ENCODE measurements around the gene UROS. TPM values are rescaled to one million over a fixed set of nuclear protein-coding genes. Genes with fewer than 3 reads are reported as not detected.

The UROS gene
- total RNA-seq, 1 donor from 2014 or later: 64.6 TPM

GRCh38 chr10:125785791-125786190 is 37.3 kb downstream of the UROS start:
- Histone ChIP-seq H3K27ac (ENCODE audit: low read depth, low read length) (no peak overlapping the region), H3K27me3 (ENCODE audit: insufficient read depth, low read length) (no peaks in the 10 kb centered on the region), H3K4me1 (ENCODE audit: insufficient read depth, low read length) (no peaks in the 10 kb centered on the region), H3K79me2 (ENCODE audit: insufficient read depth, low read length) (no peaks in the 10 kb centered on the region), H2AFZ (ENCODE audit: low read depth, low read length) (no peak overlapping the region), H3K4me2 (ENCODE audit: low read length) (no peak overlapping the region), H3K4me3 (ENCODE audit: insufficient read depth, low read depth, low read length) (no peak overlapping the region), H3K9me3 (ENCODE audit: insufficient read depth, low read depth, low read length) (no peaks in the 10 kb centered on the region), H3K36me3 (ENCODE audit: insufficient read depth, low read length) (peaks cover 3% of the 10 kb centered on the region), H4K20me1 (ENCODE audit: insufficient read depth, low read length) (no peaks in the 10 kb centered on the region), H3K9ac (ENCODE audit: low read length) (no peak overlapping the region)
- Mint-ChIP-seq H3K36me3 (ENCODE audit: low read depth, unreplicated experiment) (peaks cover 10% of the 10 kb centered on the region), H3K4me3 (ENCODE audit: unreplicated experiment) (no peak overlapping the region), H3K4me1 (ENCODE audit: low read depth, unreplicated experiment) (peaks cover 17% of the 10 kb centered on the region), H3K27ac (ENCODE audit: unreplicated experiment) (no peak overlapping the region), H3K27me3 (ENCODE audit: low read depth, unreplicated experiment) (peaks cover 4% of the 10 kb centered on the region), H3K9me3 (ENCODE audit: unreplicated experiment) (no peaks in the 10 kb centered on the region)
- FAIRE-seq (no peak), DNase-seq (ENCODE audit: low read depth) (no peak)
- TF ChIP-seq EZH2 (IDR thresholded peaks at IDR 0.05; ENCODE audit: insufficient read depth, low read length) (no peak), CTCF (IDR thresholded peaks at IDR 0.05; ENCODE audit: insufficient read depth, low read depth, low read length) (no peak)

GRCh38 chr10:125783957-125784356 is 39.1 kb downstream of the UROS start:
- Histone ChIP-seq H2AFZ (ENCODE audit: low read depth, low read length) (no peak overlapping the region), H3K4me1 (ENCODE audit: insufficient read depth, low read length) (no peaks in the 10 kb centered on the region), H3K9me3 (ENCODE audit: insufficient read depth, low read depth, low read length) (no peaks in the 10 kb centered on the region), H3K9ac (ENCODE audit: low read length) (no peak overlapping the region), H3K79me2 (ENCODE audit: insufficient read depth, low read length) (no peaks in the 10 kb centered on the region), H4K20me1 (ENCODE audit: insufficient read depth, low read length) (no peaks in the 10 kb centered on the region), H3K4me3 (ENCODE audit: insufficient read depth, low read depth, low read length) (no peak overlapping the region), H3K36me3 (ENCODE audit: insufficient read depth, low read length) (no peaks in the 10 kb centered on the region), H3K27ac (ENCODE audit: low read depth, low read length) (no peak overlapping the region), H3K27me3 (ENCODE audit: insufficient read depth, low read length) (no peaks in the 10 kb centered on the region), H3K4me2 (ENCODE audit: low read length) (no peak overlapping the region)
- H3K27ac Mint-ChIP-seq (ENCODE audit: unreplicated experiment): no peak overlapping the region
- DNase-seq (ENCODE audit: low read depth): no peak
- no peak overlapping the region for H3K4me3 Mint-ChIP-seq (ENCODE audit: unreplicated experiment)
- FAIRE-seq: no peak
- H3K27me3 Mint-ChIP-seq (ENCODE audit: low read depth, unreplicated experiment): peaks cover 8% of the 10 kb centered on the region
- no peak for TF ChIP-seq CTCF (IDR thresholded peaks at IDR 0.05; ENCODE audit: insufficient read depth, low read depth, low read length)
- TF ChIP-seq EZH2 (IDR thresholded peaks at IDR 0.05; ENCODE audit: insufficient read depth, low read length): no peak
- peaks cover 13% of the 10 kb centered on the region for H3K36me3 Mint-ChIP-seq (ENCODE audit: low read depth, unreplicated experiment)
- peaks cover 17% of the 10 kb centered on the region for H3K4me1 Mint-ChIP-seq (ENCODE audit: low read depth, unreplicated experiment)
- H3K9me3 Mint-ChIP-seq (ENCODE audit: unreplicated experiment): peaks cover 4% of the 10 kb centered on the region

GRCh38 chr10:125783408-125783807 is 39.6 kb downstream of the UROS start:
- H3K27me3 ChIP-seq (ENCODE audit: insufficient read depth, low read length): no peaks in the 10 kb centered on the region
- no peaks in the 10 kb centered on the region for H3K79me2 ChIP-seq (ENCODE audit: insufficient read depth, low read length)
- no peak overlapping the region for H3K4me3 ChIP-seq (ENCODE audit: insufficient read depth, low read depth, low read length)
- DNase-seq (ENCODE audit: low read depth) (no peak), FAIRE-seq (no peak)
- Mint-ChIP-seq H3K27ac (ENCODE audit: unreplicated experiment) (no peak overlapping the region), H3K9me3 (ENCODE audit: unreplicated experiment) (peaks cover 10% of the 10 kb centered on the region), H3K4me1 (ENCODE audit: low read depth, unreplicated experiment) (peaks cover 17% of the 10 kb centered on the region), H3K36me3 (ENCODE audit: low read depth, unreplicated experiment) (peaks cover 13% of the 10 kb centered on the region), H3K27me3 (ENCODE audit: low read depth, unreplicated experiment) (peaks cover 12% of the 10 kb centered on the region), H3K4me3 (ENCODE audit: unreplicated experiment) (no peak overlapping the region)
- no peaks in the 10 kb centered on the region for H3K36me3 ChIP-seq (ENCODE audit: insufficient read depth, low read length)
- H3K9ac ChIP-seq (ENCODE audit: low read length): no peak overlapping the region
- no peaks in the 10 kb centered on the region for H4K20me1 ChIP-seq (ENCODE audit: insufficient read depth, low read length)
- TF ChIP-seq EZH2 (IDR thresholded peaks at IDR 0.05; ENCODE audit: insufficient read depth, low read length): no peak
- TF ChIP-seq CTCF (IDR thresholded peaks at IDR 0.05; ENCODE audit: insufficient read depth, low read depth, low read length): no peak
- H3K27ac ChIP-seq (ENCODE audit: low read depth, low read length): no peak overlapping the region
- no peaks in the 10 kb centered on the region for H3K4me1 ChIP-seq (ENCODE audit: insufficient read depth, low read length)
- no peak overlapping the region for H2AFZ ChIP-seq (ENCODE audit: low read depth, low read length)
- no peaks in the 10 kb centered on the region for H3K9me3 ChIP-seq (ENCODE audit: insufficient read depth, low read depth, low read length)
- no peak overlapping the region for H3K4me2 ChIP-seq (ENCODE audit: low read length)

All from astrocyte (in vitro differentiated cells and primary cell).